SK-N-SH (cell line): ENCODE measurements around the gene GASK1A.

Experiments used
- CHD2 ChIP-seq: fragments of 150-350 bp; IDR thresholded peaks from 2 replicates; pipeline ENCODE4 v1.6.1; 2018; ENCODE audit warnings: low read length; ENCODE audit not compliant: partially characterized antibody
- CTCF ChIP-seq: fragments of 200-600 bp; sonication (generic); IDR thresholded peaks from 2 replicates; pipeline ENCODE4 v1.6.1; 2017; ENCODE audit warnings: antibody characterized with exemption, mild to moderate bottlenecking, moderate library complexity
- ELF1 ChIP-seq: IDR thresholded peaks from 2 replicates; pipeline ENCODE4 v1.4.0; 2012
- EP300 ChIP-seq, 2 experiments: IDR thresholded peaks; 2 replicates each; pipeline versions ENCODE4 v1.4.0 to v1.6.1; 2012; ENCODE audit warnings: borderline replicate concordance in 1 of 2, low read depth in 1 of 2, low read length in 1 of 2
- FOXM1 ChIP-seq: IDR thresholded peaks from 2 replicates; pipeline ENCODE4 v1.4.0; 2012; ENCODE audit warnings: low read depth, mild to moderate bottlenecking
- GABPA ChIP-seq: IDR thresholded peaks from 2 replicates; pipeline ENCODE4 v1.4.0; 2012; ENCODE audit warnings: low read depth, mild to moderate bottlenecking
- MAX ChIP-seq: IDR thresholded peaks from 2 replicates; pipeline ENCODE4 v1.4.0; 2012; ENCODE audit warnings: low read depth
- MXI1 ChIP-seq: IDR thresholded peaks from 2 replicates; pipeline ENCODE4 v1.6.1; 2012; ENCODE audit warnings: mild to moderate bottlenecking, low read depth, low read length, improper control_type of control experiment
- PBX3 ChIP-seq: IDR thresholded peaks from 2 replicates; pipeline ENCODE4; 2012
- POLR2AphosphoS5 ChIP-seq: IDR thresholded peaks from 2 replicates; pipeline ENCODE4 v1.6.1; 2012; ENCODE audit warnings: low read depth, low read length
- REST ChIP-seq: IDR thresholded peaks from 2 replicates; pipeline ENCODE4 v1.6.1; 2012; ENCODE audit warnings: mild to moderate bottlenecking, low read depth, low read length, moderate library complexity
- RFX5 ChIP-seq: IDR thresholded peaks from 2 replicates; pipeline ENCODE4 v1.6.1; 2012; ENCODE audit warnings: mild to moderate bottlenecking, improper control_type of control experiment, low read length
- SIN3A ChIP-seq: IDR thresholded peaks from 2 replicates; pipeline ENCODE4 v1.6.1; 2012; ENCODE audit warnings: low read depth, mild to moderate bottlenecking, low read length, moderate library complexity, borderline replicate concordance
- TCF12 ChIP-seq: IDR thresholded peaks from 2 replicates; pipeline ENCODE4 v1.4.0; 2012

GRCh38 chr3:43004282-43004681 is 25.2 kb downstream of the GASK1A start:
- TF ChIP-seq TCF12 (no peak), CTCF (no peak), POLR2AphosphoS5 (no peak), ELF1 (no peak), EP300 (IDR thresholded peaks at IDR 0.05; ENCODE audit: borderline replicate concordance in 1 of 2, low read depth in 1 of 2, low read length in 1 of 2) (no peak), SIN3A (no peak), PBX3 (no peak), MXI1 (no peak), REST (no peak), FOXM1 (no peak), RFX5 (no peak), MAX (no peak), CHD2 (no peak), GABPA (no peak)
